ENCODE data around the gene KLHDC9.

KLHDC9 gene

GRCh38 chr1:161119092-161119903, 21.1 kb downstream of the KLHDC9 start:
- Histone ChIP-seq H3K4me3 (ENCODE audit: low read depth in 1 of 2, low read length in 1 of 2) (peak overlapping the region; percentile 86 to 95), H3K36me3 (peaks cover 50% of the 10 kb centered on the region), H3K4me1 (ENCODE audit: control insufficient read depth in 1 of 2, insufficient read depth in 1 of 2, low read depth in 1 of 2, low read length in 1 of 2) (peaks cover 50 to 54% of the 10 kb centered on the region in 2 experiments), H3K27me3 (no peaks in the 10 kb centered on the region), H3K9me3 (no peaks in the 10 kb centered on the region), H3K27ac (peak overlapping the region; percentile 91)
- TF ChIP-seq, protein P1, sequence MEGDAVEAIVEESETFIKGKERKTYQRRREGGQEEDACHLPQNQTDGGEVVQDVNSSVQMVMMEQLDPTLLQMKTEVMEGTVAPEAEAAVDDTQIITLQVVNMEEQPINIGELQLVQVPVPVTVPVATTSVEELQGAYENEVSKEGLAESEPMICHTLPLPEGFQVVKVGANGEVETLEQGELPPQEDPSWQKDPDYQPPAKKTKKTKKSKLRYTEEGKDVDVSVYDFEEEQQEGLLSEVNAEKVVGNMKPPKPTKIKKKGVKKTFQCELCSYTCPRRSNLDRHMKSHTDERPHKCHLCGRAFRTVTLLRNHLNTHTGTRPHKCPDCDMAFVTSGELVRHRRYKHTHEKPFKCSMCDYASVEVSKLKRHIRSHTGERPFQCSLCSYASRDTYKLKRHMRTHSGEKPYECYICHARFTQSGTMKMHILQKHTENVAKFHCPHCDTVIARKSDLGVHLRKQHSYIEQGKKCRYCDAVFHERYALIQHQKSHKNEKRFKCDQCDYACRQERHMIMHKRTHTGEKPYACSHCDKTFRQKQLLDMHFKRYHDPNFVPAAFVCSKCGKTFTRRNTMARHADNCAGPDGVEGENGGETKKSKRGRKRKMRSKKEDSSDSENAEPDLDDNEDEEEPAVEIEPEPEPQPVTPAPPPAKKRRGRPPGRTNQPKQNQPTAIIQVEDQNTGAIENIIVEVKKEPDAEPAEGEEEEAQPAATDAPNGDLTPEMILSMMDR (IDR thresholded peaks at IDR 0.05) = peak; percentile 42

DNA sequence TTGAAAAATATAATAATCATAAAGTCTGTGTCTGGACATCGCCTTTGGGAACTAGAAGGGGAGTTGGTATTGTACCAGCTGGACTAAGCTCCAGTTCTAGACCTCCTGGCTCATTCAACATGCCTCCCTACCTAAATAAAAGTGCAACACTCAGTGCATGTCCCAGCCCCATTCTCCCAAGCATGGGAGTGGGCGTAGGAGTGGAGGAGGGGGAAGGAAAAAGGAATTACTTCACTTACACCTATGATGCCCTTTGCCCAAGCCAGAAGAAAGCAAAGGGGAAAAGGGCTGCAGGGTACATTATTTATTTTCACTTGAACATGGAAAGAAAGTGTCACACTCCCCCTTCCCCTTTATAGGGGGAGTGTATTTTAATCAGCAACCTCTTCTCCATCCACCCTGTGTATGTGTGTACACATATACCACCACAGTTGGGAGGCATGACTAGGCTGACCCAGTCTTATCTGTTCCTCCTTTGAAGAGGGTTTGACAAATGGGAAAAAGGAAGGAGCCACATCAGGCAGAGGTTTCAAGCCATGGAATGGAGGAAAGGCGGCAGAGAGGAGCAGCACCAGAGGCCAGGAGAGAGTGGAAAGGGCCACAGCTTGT, 23.0 kb downstream of the KLHDC9 start:
- Histone ChIP-seq H3K9me3 (no peaks in the 10 kb centered on the region), H3K27ac (peak overlapping the region; percentile 91), H3K27me3 (no peaks in the 10 kb centered on the region), H3K4me1 (ENCODE audit: control insufficient read depth in 1 of 2, insufficient read depth in 1 of 2, low read depth in 1 of 2, low read length in 1 of 2) (peaks cover 50 to 54% of the 10 kb centered on the region in 2 experiments), H3K4me3 (ENCODE audit: low read depth in 1 of 2, low read length in 1 of 2) (peak overlapping the region in 1 of 2 experiments; percentile 18), H3K36me3 (peaks cover 68% of the 10 kb centered on the region)
- TF ChIP-seq, protein P1 (IDR thresholded peaks at IDR 0.05) = no peak

- Histone ChIP-seq H3K27me3 (no peaks in the 10 kb centered on the region), H3K4me3 (ENCODE audit: low read depth in 1 of 2, low read length in 1 of 2) (peak overlapping the region in 1 of 2 experiments; percentile 18), H3K4me1 (ENCODE audit: control insufficient read depth in 1 of 2, insufficient read depth in 1 of 2, low read depth in 1 of 2, low read length in 1 of 2) (peaks cover 48 to 52% of the 10 kb centered on the region in 2 experiments), H3K27ac (peak overlapping the region; percentile 91), H3K9me3 (no peaks in the 10 kb centered on the region), H3K36me3 (peaks cover 74% of the 10 kb centered on the region)
- TF ChIP-seq, protein P1 (IDR thresholded peaks at IDR 0.05) = no peak
Measured at GRCh38 chr1:161121834-161122233, 23.7 kb downstream of the KLHDC9 start.

DNA sequence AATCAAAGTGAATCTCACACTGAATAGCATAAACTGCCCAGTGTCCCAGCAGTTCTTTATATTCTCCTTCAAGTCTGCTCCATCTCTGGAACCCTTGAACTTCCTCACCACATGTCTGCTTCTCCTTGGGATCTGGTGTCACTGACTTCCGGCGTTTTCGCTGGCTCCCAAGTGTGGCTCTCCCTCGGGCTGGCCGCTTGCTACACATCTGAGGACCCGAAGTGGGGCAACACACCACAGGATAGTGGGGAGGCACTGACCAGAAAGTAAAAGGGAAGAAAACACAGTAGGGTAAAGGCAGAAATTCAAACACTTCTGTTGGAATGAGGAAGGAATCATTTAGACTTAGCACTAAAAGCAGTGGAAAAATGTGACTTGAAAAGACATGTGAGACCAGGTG, 24.8 kb downstream of the KLHDC9 start:
- Histone ChIP-seq H3K9me3 (no peaks in the 10 kb centered on the region), H3K27ac (peak overlapping the region; percentile 91), H3K4me3 (ENCODE audit: low read depth in 1 of 2, low read length in 1 of 2) (no peak overlapping the region), H3K36me3 (peaks cover 77% of the 10 kb centered on the region), H3K27me3 (no peaks in the 10 kb centered on the region), H3K4me1 (ENCODE audit: control insufficient read depth in 1 of 2, insufficient read depth in 1 of 2, low read depth in 1 of 2, low read length in 1 of 2) (peaks cover 51 to 56% of the 10 kb centered on the region in 2 experiments)
- TF ChIP-seq, protein P1 (IDR thresholded peaks at IDR 0.05) = no peak

GRCh38 chr1:161127649-161128048, 29.5 kb downstream of the KLHDC9 start:
- no peaks in the 10 kb centered on the region for H3K27me3 ChIP-seq
- H3K36me3 ChIP-seq = peaks cover 63% of the 10 kb centered on the region
- TF ChIP-seq, protein P1 (IDR thresholded peaks at IDR 0.05) = no peak
- no peaks in the 10 kb centered on the region for H3K9me3 ChIP-seq
- H3K4me1 ChIP-seq (ENCODE audit: control insufficient read depth in 1 of 2, insufficient read depth in 1 of 2, low read depth in 1 of 2, low read length in 1 of 2) = peaks cover 48 to 51% of the 10 kb centered on the region in 2 experiments
- peak overlapping the region; percentile 78 for H3K27ac ChIP-seq
- peak overlapping the region; percentile 9 to 20 for H3K4me3 ChIP-seq (ENCODE audit: low read depth in 1 of 2, low read length in 1 of 2)

Measured in neutrophil (primary cell).